IMR-90 (cell line): ENCODE measurements around the gene YJEFN3. TPM values are rescaled to one million over a fixed set of nuclear protein-coding genes. Genes with fewer than 3 reads are reported as not detected.

Experiments
- ATAC-seq: fragments of 200-7000 bp; cut with Tn5 transposase; 2 replicates; pipeline ENCODE4 v1.9.1; 2020; ENCODE audit warnings: low read depth, mild to moderate bottlenecking, moderate library complexity
- Bru-seq: library from RNA; stranded (reverse); fragments of 400-500 nt; gene quantifications from one replicate; lab custom pipeline; 2021; lab: Mats Ljungman, UMichigan
- BruChase-seq, 2 experiments: library from RNA; stranded (reverse); fragments of 400-500 nt; gene quantifications; one replicate each; lab custom pipeline; 2021; lab: Mats Ljungman, UMichigan
- BruUV-seq: library from RNA; stranded (reverse); fragments of 400-500 nt; replicated peaks from 2 replicates; lab custom pipeline; 2021; lab: Mats Ljungman, UMichigan
- CTCF ChIA-PET: fragments of 300-600 bp; formaldehyde crosslinking; extraction: SDS; loops from one replicate; lab custom pipeline; 2021; ENCODE audit warnings: antibody characterized with exemption; lab: Yijun Ruan, JAX
- POLR2A ChIA-PET: fragments of 300-600 bp; sonication (Branson Sonifier 250); formaldehyde crosslinking; loops from one replicate; lab custom pipeline; 2022; ENCODE audit warnings: antibody characterized with exemption; ENCODE audit not compliant: unreplicated experiment; lab: Charles Lee
- DNase-seq: peaks from one replicate; pipeline ENCODE4 v3.0.0; 2013
- H2AFZ ChIP-seq: replicated peaks from 2 replicates; pipeline ENCODE3; 2013; ENCODE audit warnings: low read length, mild to moderate bottlenecking; ENCODE audit not compliant: poor library complexity
- H2AK5ac ChIP-seq: 2 replicates; pipeline ENCODE4 v1.6.1; 2013; ENCODE audit warnings: low read depth, low read length, inconsistent platforms
- H2AK9ac ChIP-seq: replicated peaks from 2 replicates; pipeline ENCODE3; 2013; ENCODE audit warnings: mild to moderate bottlenecking, low read depth, low read length, moderate library complexity; ENCODE audit not compliant: poor library complexity
- H2BK120ac ChIP-seq: 2 replicates; pipeline ENCODE4 v1.6.1; 2013; ENCODE audit warnings: low read depth, low read length, inconsistent platforms
- H2BK15ac ChIP-seq: 3 replicates; pipeline ENCODE4 v1.6.1; 2013; ENCODE audit warnings: low read depth, low read length, inconsistent platforms
- H2BK20ac ChIP-seq: 2 replicates; pipeline ENCODE4 v1.6.1; 2013; ENCODE audit warnings: low read depth, mild to moderate bottlenecking, inconsistent platforms, low read length, moderate library complexity
- H2BK5ac ChIP-seq: 2 replicates; pipeline ENCODE4 v1.6.1; 2013; ENCODE audit warnings: mild to moderate bottlenecking, low read depth, low read length, inconsistent platforms; ENCODE audit not compliant: poor library complexity, severe bottlenecking
- H3K14ac ChIP-seq: replicated peaks from 2 replicates; pipeline ENCODE4 v1.6.1; 2013; ENCODE audit warnings: low read depth, low read length, inconsistent platforms
- H3K18ac ChIP-seq: 2 replicates; pipeline ENCODE4 v1.6.1; 2013; ENCODE audit warnings: low read depth, low read length, control low read depth
- H3K23ac ChIP-seq: 2 replicates; pipeline ENCODE4 v1.6.1; 2013; ENCODE audit warnings: low read depth, low read length, inconsistent platforms
- H3K27ac ChIP-seq: 2 replicates; pipeline ENCODE4 v1.5.1; 2013; ENCODE audit warnings: mild to moderate bottlenecking, control low read depth, low read length; ENCODE audit not compliant: insufficient read depth
- H3K27me3 ChIP-seq: 2 replicates; pipeline ENCODE4 v1.6.1; 2013; ENCODE audit warnings: low read length; ENCODE audit not compliant: control insufficient read depth, insufficient read depth
- H3K36me3 ChIP-seq: 2 replicates; pipeline ENCODE4 v1.6.1; 2013; ENCODE audit warnings: low read length, mixed read lengths; ENCODE audit not compliant: control insufficient read depth, insufficient read depth
- H3K4ac ChIP-seq: 2 replicates; pipeline ENCODE4 v1.6.1; 2013; ENCODE audit warnings: low read depth, low read length, inconsistent platforms
- H3K4me1 ChIP-seq: 2 replicates; pipeline ENCODE4 v1.6.1; 2013; ENCODE audit warnings: low read length, mixed read lengths; ENCODE audit not compliant: control insufficient read depth, insufficient read depth
- H3K4me2 ChIP-seq: 2 replicates; pipeline ENCODE4 v1.6.1; 2013; ENCODE audit warnings: low read depth, mild to moderate bottlenecking, control low read depth, low read length, moderate library complexity
- H3K4me3 ChIP-seq: 2 replicates; pipeline ENCODE4 v1.5.1; 2013; ENCODE audit warnings: low read depth, mild to moderate bottlenecking, control low read depth, low read length, moderate library complexity; ENCODE audit not compliant: insufficient read depth
- H3K56ac ChIP-seq: 2 replicates; pipeline ENCODE4 v1.6.1; 2013; ENCODE audit warnings: low read length, inconsistent platforms; ENCODE audit not compliant: insufficient read depth; ENCODE audit errors: extremely low read depth
- H3K79me1 ChIP-seq, 2 experiments: 2 replicates each; pipeline ENCODE4 v1.6.1; 2013; ENCODE audit warnings: low read length in 2 of 2, inconsistent platforms in 1 of 2, low read depth in 1 of 2
- H3K9ac ChIP-seq: 2 replicates; pipeline ENCODE4 v1.6.1; 2013; ENCODE audit warnings: low read depth, low read length, control low read depth
- H3K9me1 ChIP-seq: 2 replicates; pipeline ENCODE4 v1.6.1; 2013; ENCODE audit warnings: low read length, inconsistent platforms; ENCODE audit not compliant: insufficient read depth
- H3K9me3 ChIP-seq: 2 replicates; pipeline ENCODE4 v1.6.1; 2013; ENCODE audit warnings: low read length; ENCODE audit not compliant: control insufficient read depth, insufficient read depth
- H4K20me1 ChIP-seq: 2 replicates; pipeline ENCODE4 v1.6.1; 2013; ENCODE audit warnings: low read length, inconsistent platforms; ENCODE audit not compliant: insufficient read depth
- H4K5ac ChIP-seq: 2 replicates; pipeline ENCODE4 v1.6.1; 2013; ENCODE audit warnings: mild to moderate bottlenecking, low read depth, low read length, control low read depth
- H4K8ac ChIP-seq, 2 experiments: 2 replicates each; pipeline ENCODE4 v1.6.1; 2013; ENCODE audit warnings: low read depth in 2 of 2, low read length in 2 of 2, control low read depth in 1 of 2, inconsistent platforms in 1 of 2
- H4K91ac ChIP-seq: 2 replicates; pipeline ENCODE4 v1.6.1; 2013; ENCODE audit warnings: low read depth, low read length, inconsistent platforms; ENCODE audit not compliant: insufficient read depth
- BHLHE40 ChIP-seq: fragments of 150-350 bp; IDR thresholded peaks from 2 replicates; pipeline ENCODE4 v1.6.1; 2016; ENCODE audit warnings: mild to moderate bottlenecking, low read depth, low read length
- CEBPB ChIP-seq: IDR thresholded peaks from 2 replicates; pipeline ENCODE4 v1.6.1; 2012; ENCODE audit warnings: low read depth, low read length, improper control_type of control experiment
- CHD1 ChIP-seq: IDR thresholded peaks from 2 replicates; pipeline ENCODE4 v1.6.1; 2012; ENCODE audit warnings: low read depth, low read length, improper control_type of control experiment
- ELK1 ChIP-seq: fragments of 150-350 bp; IDR thresholded peaks from 2 replicates; pipeline ENCODE4 v1.6.1; 2016; ENCODE audit warnings: low read depth, mild to moderate bottlenecking, low read length, moderate library complexity, borderline replicate concordance
- MAFK ChIP-seq: IDR thresholded peaks from 2 replicates; pipeline ENCODE4 v1.6.1; 2012; ENCODE audit warnings: low read depth, low read length, improper control_type of control experiment
- MXI1 ChIP-seq: IDR thresholded peaks from 2 replicates; pipeline ENCODE4 v1.6.1; 2012; ENCODE audit warnings: low read depth, mild to moderate bottlenecking, low read length, moderate library complexity, borderline replicate concordance
- NFE2L2 ChIP-seq: fragments of 150-350 bp; IDR thresholded peaks from 2 replicates; pipeline ENCODE4 v1.6.1; 2016; ENCODE audit warnings: low read depth, mild to moderate bottlenecking, low read length
- RAD21 ChIP-seq: IDR thresholded peaks from 2 replicates; pipeline ENCODE4 v1.6.1; 2012; ENCODE audit warnings: low read length, improper control_type of control experiment
- RCOR1 ChIP-seq: IDR thresholded peaks from 2 replicates; pipeline ENCODE4 v1.6.1; 2012; ENCODE audit warnings: mild to moderate bottlenecking, low read length, improper control_type of control experiment; ENCODE audit not compliant: insufficient replicate concordance
- SMC3 ChIP-seq: fragments of 150-350 bp; IDR thresholded peaks from 2 replicates; pipeline ENCODE4 v1.6.1; 2016; ENCODE audit warnings: low read depth, mild to moderate bottlenecking, antibody characterized with exemption, low read length, moderate library complexity
- WGBS, 2 experiments: methylation state at CpG; one replicate each; pipeline versions ENCODE4 v1.1.5 to v1.1.7; 2013; ENCODE audit warnings: missing lambda C conversion rate in 2 of 2; ENCODE audit not compliant: insufficient read length in 1 of 2; ENCODE audit errors: extremely low coverage in 2 of 2; 5-methylcytosine and 5-hydroxymethylcytosine counted together
- dilution Hi-C: fragments of 300-500 bp; cut with HindIII; formaldehyde crosslinking; loops from one replicate; pipeline ENCODE4 v1.14.3; 2018; ENCODE audit warnings: low sequenced_read_pairs; ENCODE audit not compliant: unreplicated experiment
- in situ Hi-C: fragments of 300-500 bp; cut with MboI; formaldehyde crosslinking; loops from 3 replicates; pipeline ENCODE4 v1.14.3; 2019; ENCODE audit warnings: low sequenced_read_pairs, inconsistent platforms, mixed read lengths
- intact Hi-C: fragments of 100-400 bp; cut with micrococcal nuclease; formaldehyde crosslinking; loops from 2 replicates; pipeline ENCODE4 v1.10.0; 2022
- long read RNA-seq: library from polyadenylated mRNA; unstranded; transcript quantifications from one replicate; pipeline ENCODE4 v2.0.0, GENCODE V29; 2021; ENCODE audit not compliant: unreplicated experiment
- polyA plus RNA-seq, 3 experiments: library from polyadenylated mRNA; depleted of rRNA; stranded (reverse); fragments of >200 nt; gene quantifications; 2 replicates each; pipeline ENCODE4 v1.2.3, GENCODE V29; 2012; ENCODE audit warnings: low replicate concordance in 1 of 3
- total RNA-seq: library from RNA; depleted of rRNA; stranded (reverse); fragments of >200 nt; gene quantifications from 2 replicates; pipeline ENCODE4 v1.2.3, GENCODE V29; 2012; rRNA removed
- TF ChIP-seq, protein P1 (sequence below): conservative IDR thresholded peaks from 2 replicates; pipeline ENCODE4 v1.5.1; 2012; ENCODE audit warnings: mild to moderate bottlenecking, low read depth, low read length, improper control_type of control experiment
- TF ChIP-seq, protein P2 (sequence below): fragments of 150-350 bp; IDR thresholded peaks from 2 replicates; pipeline ENCODE4 v1.6.1; 2017; ENCODE audit warnings: mild to moderate bottlenecking, antibody characterized with exemption, low read length, low read depth

The YJEFN3 gene
- total RNA-seq (0.56 and 0.72 TPM in 2 replicates), polyA plus RNA-seq (2012; rRNA removed) (4.0 and 4.8 TPM in 2 replicates), Bru-seq, nascent RNA (percentile 63 among the genes with signal in this experiment), BruChase-seq, experiment 1, labeled RNA remaining after a 6-hour chase (percentile 74 among the genes with signal in this experiment), BruChase-seq, experiment 2, labeled RNA remaining after a 2-hour chase (percentile 78 among the genes with signal in this experiment)
- 2.3 and 3.9 TPM in 2 replicates for polyA plus RNA-seq (2012; cell fraction: cytosol; rRNA removed)
- 30.3 and 57.8 TPM in 2 replicates for polyA plus RNA-seq (2012; cell fraction: nucleus; rRNA removed; ENCODE audit: low replicate concordance)
- long read RNA-seq, partial matches to known transcripts, result 7 of 8 reads
- long read RNA-seq, other reads (novel, unspliced or antisense), result 1 of 8 reads

- no peak within 1 kb of the TSS for H3K56ac ChIP-seq
- no peak within 1 kb of the TSS for H3K27ac ChIP-seq
- H4K20me1 ChIP-seq, result peaks cover 33% of the 10 kb centered on the region
- intact Hi-C loops, result no loop called here
- dilution Hi-C loops, result no loop called here
- no peak within 1 kb of the TSS for H4K8ac ChIP-seq
- H3K9me3 ChIP-seq, result no peaks in the 10 kb centered on the region
- no peak within 1 kb of the TSS for H2AK9ac ChIP-seq
- H3K18ac ChIP-seq, result no peak within 1 kb of the TSS
- H2BK15ac ChIP-seq, result no peak within 1 kb of the TSS
- no peak within 1 kb of the TSS for H3K4me3 ChIP-seq
- no peak within 1 kb of the TSS for H2BK20ac ChIP-seq
- WGBS, 2 experiments, result 54% methylated on average over 21 of the region's 50 CpGs; no CpG with 5 or more reads in 1 of the 2 experiments
- CTCF ChIA-PET, result interaction anchor here (1.0 kb wide), 1 partner anchor 115 kb away, joined by 4 read pairs; the partner anchor contains the start of gene GMIP
- no peak within 1 kb of the TSS for H4K91ac ChIP-seq
- no peaks in the 10 kb centered on the region for H3K9me1 ChIP-seq
- H3K14ac ChIP-seq, result no peak within 1 kb of the TSS
- H3K36me3 ChIP-seq, result peaks cover 23% of the 10 kb centered on the region
- peak within 1 kb of the TSS; percentile 67 for H2AFZ ChIP-seq
- H4K5ac ChIP-seq, result no peak within 1 kb of the TSS
- H2AK5ac ChIP-seq, result no peak within 1 kb of the TSS
- H3K23ac ChIP-seq, result no peak within 1 kb of the TSS
- H3K9ac ChIP-seq, result no peak within 1 kb of the TSS
- in situ Hi-C loops, result loop anchor here (25.0 kb wide), 1 partner anchor 433 kb away; no protein-coding TSS in a partner anchor
- peaks cover 7% of the 10 kb centered on the region for H3K4me1 ChIP-seq
- POLR2A ChIA-PET, result no interaction called here
- no peak within 1 kb of the TSS for H3K4me2 ChIP-seq
- H3K4ac ChIP-seq, result no peak within 1 kb of the TSS
- DNase-seq (peak; percentile 19), ATAC-seq (no peak)
- H2BK120ac ChIP-seq, result no peak within 1 kb of the TSS
- no peaks in the 10 kb centered on the region for H3K27me3 ChIP-seq
- no TSS peak for BruUV-seq
- no peak within 1 kb of the TSS for H2BK5ac ChIP-seq
- peaks cover 6 to 22% of the 10 kb centered on the region in 2 experiments; a peak in 3 of 4 replicates for H3K79me1 ChIP-seq
- TF ChIP-seq RCOR1 (no peak), CHD1 (no peak), ELK1 (no peak), RAD21 (no peak), NFE2L2 (no peak), MAFK (no peak), SMC3 (no peak), MXI1 (no peak), BHLHE40 (no peak), CEBPB (no peak)
- TF ChIP-seq, protein P1, sequence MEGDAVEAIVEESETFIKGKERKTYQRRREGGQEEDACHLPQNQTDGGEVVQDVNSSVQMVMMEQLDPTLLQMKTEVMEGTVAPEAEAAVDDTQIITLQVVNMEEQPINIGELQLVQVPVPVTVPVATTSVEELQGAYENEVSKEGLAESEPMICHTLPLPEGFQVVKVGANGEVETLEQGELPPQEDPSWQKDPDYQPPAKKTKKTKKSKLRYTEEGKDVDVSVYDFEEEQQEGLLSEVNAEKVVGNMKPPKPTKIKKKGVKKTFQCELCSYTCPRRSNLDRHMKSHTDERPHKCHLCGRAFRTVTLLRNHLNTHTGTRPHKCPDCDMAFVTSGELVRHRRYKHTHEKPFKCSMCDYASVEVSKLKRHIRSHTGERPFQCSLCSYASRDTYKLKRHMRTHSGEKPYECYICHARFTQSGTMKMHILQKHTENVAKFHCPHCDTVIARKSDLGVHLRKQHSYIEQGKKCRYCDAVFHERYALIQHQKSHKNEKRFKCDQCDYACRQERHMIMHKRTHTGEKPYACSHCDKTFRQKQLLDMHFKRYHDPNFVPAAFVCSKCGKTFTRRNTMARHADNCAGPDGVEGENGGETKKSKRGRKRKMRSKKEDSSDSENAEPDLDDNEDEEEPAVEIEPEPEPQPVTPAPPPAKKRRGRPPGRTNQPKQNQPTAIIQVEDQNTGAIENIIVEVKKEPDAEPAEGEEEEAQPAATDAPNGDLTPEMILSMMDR, result no peak
- TF ChIP-seq, protein P2, sequence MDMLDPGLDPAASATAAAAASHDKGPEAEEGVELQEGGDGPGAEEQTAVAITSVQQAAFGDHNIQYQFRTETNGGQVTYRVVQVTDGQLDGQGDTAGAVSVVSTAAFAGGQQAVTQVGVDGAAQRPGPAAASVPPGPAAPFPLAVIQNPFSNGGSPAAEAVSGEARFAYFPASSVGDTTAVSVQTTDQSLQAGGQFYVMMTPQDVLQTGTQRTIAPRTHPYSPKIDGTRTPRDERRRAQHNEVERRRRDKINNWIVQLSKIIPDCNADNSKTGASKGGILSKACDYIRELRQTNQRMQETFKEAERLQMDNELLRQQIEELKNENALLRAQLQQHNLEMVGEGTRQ, result no peak
Observed at GRCh38 chr19:19528721-19529490, at the start of gene YJEFN3. TSS of gene YJEFN3 (plus strand) at chr19:19528911. CDS start at chr19:19528933, 22 bp downstream.
